ENCODE data around the gene SUMF2. TPM values are rescaled to one million over a fixed set of nuclear protein-coding genes. Genes with fewer than 3 reads are reported as not detected.

The SUMF2 gene
- total and polyA plus RNA-seq, 2 of the 13 experiments (the other 11 are each of a cell fraction or from before 2014, with no cell fraction given): 48.9 to 54.4 TPM

DNA sequence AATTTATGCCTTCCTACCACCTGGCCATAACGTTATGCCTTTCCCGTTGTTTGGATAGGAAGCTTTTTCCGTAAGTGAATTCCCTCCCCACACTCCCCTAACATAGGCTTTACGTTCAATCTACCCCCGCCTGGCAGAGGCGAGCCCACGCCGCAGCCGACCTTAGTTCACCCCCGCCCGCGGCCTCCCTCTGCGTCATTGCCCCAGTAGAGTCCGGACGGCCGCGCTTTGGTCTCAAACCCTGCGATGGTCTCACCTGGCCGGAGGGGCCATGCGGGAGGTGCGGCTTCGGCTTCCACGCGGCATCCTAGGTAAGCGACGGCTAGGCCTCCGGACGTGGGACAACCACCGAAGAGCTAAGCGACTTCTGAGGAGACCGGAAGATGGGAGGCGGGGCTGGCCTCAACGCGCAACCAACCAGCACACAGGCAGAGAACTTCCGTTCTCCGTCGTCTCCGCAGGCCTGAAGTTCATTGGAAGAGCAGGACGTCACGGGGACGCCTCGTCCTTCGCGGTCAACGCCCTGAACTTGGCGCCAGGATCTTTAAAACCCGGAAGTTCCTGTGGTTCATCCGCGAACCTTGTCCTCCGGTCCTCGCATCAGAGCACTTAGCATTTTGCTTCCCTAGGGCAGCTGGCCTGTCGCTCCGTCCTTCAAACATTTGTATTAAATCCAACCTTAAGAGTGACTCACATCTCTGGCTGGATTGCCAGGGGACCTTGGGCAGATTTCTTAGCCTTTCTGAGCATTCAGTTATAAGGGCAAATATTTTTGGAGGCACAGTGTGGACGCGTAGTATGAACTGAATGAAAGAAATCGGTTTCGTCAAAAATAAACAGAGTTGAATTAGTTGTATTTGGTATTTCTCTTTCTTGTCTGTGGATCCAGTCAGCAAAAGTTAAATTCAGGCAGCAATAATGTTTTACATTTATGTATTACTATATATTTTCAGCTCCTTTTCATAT lies 42.3 kb downstream of the SUMF2 start, which contains the start of gene CHCHD2 (continued):
- TF ChIP-seq SMC3 (IDR thresholded peaks at IDR 0.05; ENCODE audit: low read length) (no peak), ESRRA (CRISPR knock-in tag; IDR thresholded peaks at IDR 0.05; ENCODE audit: low read depth) (0 out of 2 replicates have a peak, but pooled peaks have one; percentile 55), RFX3 (CRISPR knock-in tag; IDR thresholded peaks at IDR 0.05) (no peak), ZNF878 (CRISPR knock-in tag; IDR thresholded peaks at IDR 0.05) (peak; percentile 96), TAF15 (IDR thresholded peaks at IDR 0.05; ENCODE audit: low read depth, low read length, poor library complexity, severe bottlenecking) (no peak), RXRA (CRISPR knock-in tag; IDR thresholded peaks at IDR 0.05) (peak; percentile 68), KLF16 (CRISPR knock-in tag; IDR thresholded peaks at IDR 0.05) (0 out of 4 replicates have a peak, but pooled peaks of 1 of the 2 experiments have one; percentile 70), ZNF619 (CRISPR knock-in tag; IDR thresholded peaks at IDR 0.05) (peak; percentile 55; the same call in 1 of the 2 replicates), TOE1 (CRISPR knock-in tag; IDR thresholded peaks at IDR 0.05) (0 out of 2 replicates have a peak, but pooled peaks have one; percentile 18), PITX1 (CRISPR knock-in tag; IDR thresholded peaks at IDR 0.05) (peak; percentile 82; the same call in 1 of the 2 replicates), HNRNPL (IDR thresholded peaks at IDR 0.05; ENCODE audit: low read depth, low read length) (0 out of 2 replicates have a peak, but pooled peaks have one; percentile 41), ZFP36L1 (CRISPR knock-in tag; IDR thresholded peaks at IDR 0.05) (no peak; the same call in 1 of the 2 replicates), CHD4 (IDR thresholded peaks at IDR 0.05; ENCODE audit: borderline replicate concordance, low read length) (no peak), MAF1 (CRISPR knock-in tag; IDR thresholded peaks at IDR 0.05; ENCODE audit: borderline replicate concordance) (no peak), NR3C1 (CRISPR knock-in tag; IDR thresholded peaks at IDR 0.05) (no peak), RBFOX2 (IDR thresholded peaks at IDR 0.05; ENCODE audit: low read depth, low read length) (peak; percentile 90), ZNF446 (CRISPR knock-in tag; IDR thresholded peaks at IDR 0.05) (peak; percentile 82; the same call in 1 of the 2 replicates), ZNF598 (CRISPR knock-in tag; IDR thresholded peaks at IDR 0.05; ENCODE audit: borderline replicate concordance) (peak; percentile 63; the same call in 1 of the 2 replicates), SALL1 (CRISPR knock-in tag; IDR thresholded peaks at IDR 0.05) (peak; percentile 70), ZNF614 (CRISPR knock-in tag; IDR thresholded peaks at IDR 0.05; ENCODE audit: borderline replicate concordance) (peak; percentile 87), ZMYM3 (CRISPR knock-in tag; IDR thresholded peaks at IDR 0.05) (no peak)
- TF ChIP-seq, protein P1, sequence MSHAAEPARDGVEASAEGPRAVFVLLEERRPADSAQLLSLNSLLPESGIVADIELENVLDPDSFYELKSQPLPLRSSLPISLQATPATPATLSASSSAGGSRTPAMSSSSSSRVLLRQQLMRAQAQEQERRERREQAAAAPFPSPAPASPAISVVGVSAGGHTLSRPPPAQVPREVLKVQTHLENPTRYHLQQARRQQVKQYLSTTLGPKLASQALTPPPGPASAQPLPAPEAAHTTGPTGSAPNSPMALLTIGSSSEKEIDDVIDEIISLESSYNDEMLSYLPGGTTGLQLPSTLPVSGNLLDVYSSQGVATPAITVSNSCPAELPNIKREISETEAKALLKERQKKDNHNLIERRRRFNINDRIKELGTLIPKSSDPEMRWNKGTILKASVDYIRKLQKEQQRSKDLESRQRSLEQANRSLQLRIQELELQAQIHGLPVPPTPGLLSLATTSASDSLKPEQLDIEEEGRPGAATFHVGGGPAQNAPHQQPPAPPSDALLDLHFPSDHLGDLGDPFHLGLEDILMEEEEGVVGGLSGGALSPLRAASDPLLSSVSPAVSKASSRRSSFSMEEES (CRISPR knock-in tag; IDR thresholded peaks at IDR 0.05): peak; percentile 33; the same call in 1 of the 2 replicates
- TF ChIP-seq, protein P2, sequence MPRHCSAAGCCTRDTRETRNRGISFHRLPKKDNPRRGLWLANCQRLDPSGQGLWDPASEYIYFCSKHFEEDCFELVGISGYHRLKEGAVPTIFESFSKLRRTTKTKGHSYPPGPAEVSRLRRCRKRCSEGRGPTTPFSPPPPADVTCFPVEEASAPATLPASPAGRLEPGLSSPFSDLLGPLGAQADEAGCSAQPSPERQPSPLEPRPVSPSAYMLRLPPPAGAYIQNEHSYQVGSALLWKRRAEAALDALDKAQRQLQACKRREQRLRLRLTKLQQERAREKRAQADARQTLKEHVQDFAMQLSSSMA (CRISPR knock-in tag; IDR thresholded peaks at IDR 0.05): no peak
- TF ChIP-seq, protein P3, sequence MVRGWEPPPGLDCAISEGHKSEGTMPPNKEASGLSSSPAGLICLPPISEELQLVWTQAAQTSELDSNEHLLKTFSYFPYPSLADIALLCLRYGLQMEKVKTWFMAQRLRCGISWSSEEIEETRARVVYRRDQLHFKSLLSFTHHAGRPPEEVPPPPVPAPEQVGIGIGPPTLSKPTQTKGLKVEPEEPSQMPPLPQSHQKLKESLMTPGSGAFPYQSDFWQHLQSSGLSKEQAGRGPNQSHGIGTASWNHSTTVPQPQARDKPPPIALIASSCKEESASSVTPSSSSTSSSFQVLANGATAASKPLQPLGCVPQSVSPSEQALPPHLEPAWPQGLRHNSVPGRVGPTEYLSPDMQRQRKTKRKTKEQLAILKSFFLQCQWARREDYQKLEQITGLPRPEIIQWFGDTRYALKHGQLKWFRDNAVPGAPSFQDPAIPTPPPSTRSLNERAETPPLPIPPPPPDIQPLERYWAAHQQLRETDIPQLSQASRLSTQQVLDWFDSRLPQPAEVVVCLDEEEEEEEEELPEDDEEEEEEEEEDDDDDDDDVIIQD (CRISPR knock-in tag; IDR thresholded peaks at IDR 0.05; ENCODE audit: low read depth): 0 out of 2 replicates have a peak, but pooled peaks have one; percentile 47
- TF ChIP-seq, protein P4, sequence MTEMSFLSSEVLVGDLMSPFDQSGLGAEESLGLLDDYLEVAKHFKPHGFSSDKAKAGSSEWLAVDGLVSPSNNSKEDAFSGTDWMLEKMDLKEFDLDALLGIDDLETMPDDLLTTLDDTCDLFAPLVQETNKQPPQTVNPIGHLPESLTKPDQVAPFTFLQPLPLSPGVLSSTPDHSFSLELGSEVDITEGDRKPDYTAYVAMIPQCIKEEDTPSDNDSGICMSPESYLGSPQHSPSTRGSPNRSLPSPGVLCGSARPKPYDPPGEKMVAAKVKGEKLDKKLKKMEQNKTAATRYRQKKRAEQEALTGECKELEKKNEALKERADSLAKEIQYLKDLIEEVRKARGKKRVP (CRISPR knock-in tag; IDR thresholded peaks at IDR 0.05): peak in 1 of 2 experiments; percentile 60; a peak in 1 of 4 replicates

Measured in HepG2 (cell line).